Measurements from ENCODE around the gene DOK6. TPM values are rescaled to one million over a fixed set of nuclear protein-coding genes. Genes with fewer than 3 reads are reported as not detected.

The DOK6 gene
- total RNA-seq, 1 donor from 2014 or later = not detected

DNA sequence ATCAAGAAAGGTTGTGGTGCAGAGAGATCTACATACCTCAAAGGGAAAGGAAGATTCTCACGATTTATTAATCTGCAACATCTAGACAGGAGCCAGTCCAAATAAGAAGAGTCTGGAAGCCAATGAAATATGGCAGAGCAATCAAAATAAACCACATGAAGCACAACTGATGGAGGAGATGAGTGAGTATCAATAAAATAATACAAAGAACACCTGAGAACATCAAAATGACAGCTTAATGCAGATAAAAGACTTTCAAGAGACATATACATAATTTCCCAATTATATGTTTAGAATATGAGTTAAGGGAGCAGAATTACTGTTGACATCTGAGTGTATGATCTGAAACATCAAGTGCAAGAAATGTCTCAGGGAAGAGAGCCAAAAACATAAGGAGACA is 12.5 kb upstream of the DOK6 start:
- intact Hi-C loops (cut with DNase I) = no loop called here
- DNase-seq (ENCODE audit: low spot score in 2 of 2) = no peak
- TF ChIP-seq, protein P1, sequence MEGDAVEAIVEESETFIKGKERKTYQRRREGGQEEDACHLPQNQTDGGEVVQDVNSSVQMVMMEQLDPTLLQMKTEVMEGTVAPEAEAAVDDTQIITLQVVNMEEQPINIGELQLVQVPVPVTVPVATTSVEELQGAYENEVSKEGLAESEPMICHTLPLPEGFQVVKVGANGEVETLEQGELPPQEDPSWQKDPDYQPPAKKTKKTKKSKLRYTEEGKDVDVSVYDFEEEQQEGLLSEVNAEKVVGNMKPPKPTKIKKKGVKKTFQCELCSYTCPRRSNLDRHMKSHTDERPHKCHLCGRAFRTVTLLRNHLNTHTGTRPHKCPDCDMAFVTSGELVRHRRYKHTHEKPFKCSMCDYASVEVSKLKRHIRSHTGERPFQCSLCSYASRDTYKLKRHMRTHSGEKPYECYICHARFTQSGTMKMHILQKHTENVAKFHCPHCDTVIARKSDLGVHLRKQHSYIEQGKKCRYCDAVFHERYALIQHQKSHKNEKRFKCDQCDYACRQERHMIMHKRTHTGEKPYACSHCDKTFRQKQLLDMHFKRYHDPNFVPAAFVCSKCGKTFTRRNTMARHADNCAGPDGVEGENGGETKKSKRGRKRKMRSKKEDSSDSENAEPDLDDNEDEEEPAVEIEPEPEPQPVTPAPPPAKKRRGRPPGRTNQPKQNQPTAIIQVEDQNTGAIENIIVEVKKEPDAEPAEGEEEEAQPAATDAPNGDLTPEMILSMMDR (IDR thresholded peaks at IDR 0.05) = no peak
- Histone ChIP-seq H3K4me3 (no peak overlapping the region), H3K27ac (no peak overlapping the region), H3K9me3 (no peaks in the 10 kb centered on the region), H3K36me3 (no peaks in the 10 kb centered on the region), H3K4me1 (no peaks in the 10 kb centered on the region), H3K27me3 (no peaks in the 10 kb centered on the region)

DNA sequence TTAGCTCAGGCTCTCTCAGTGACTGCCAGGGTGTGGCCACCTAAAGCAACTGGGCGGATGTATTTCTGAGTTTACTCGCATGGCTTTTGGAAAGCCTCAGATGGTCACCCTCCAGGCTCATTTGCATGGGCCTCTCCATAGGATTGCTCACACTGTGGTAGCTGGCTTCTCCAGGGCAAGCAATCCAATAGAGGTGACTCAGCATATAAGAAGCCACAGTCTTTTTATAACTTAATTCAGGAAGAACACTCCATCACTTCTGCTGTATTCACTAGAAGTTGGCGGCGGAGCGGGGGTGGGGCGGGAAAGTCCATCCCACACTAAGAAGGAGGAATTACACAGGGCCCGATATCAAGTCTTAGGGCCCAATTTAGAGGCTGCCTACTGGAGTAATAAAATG is 3.6 kb upstream of the DOK6 start:
- intact Hi-C loops (cut with DNase I) = no loop called here
- H3K27me3 ChIP-seq = no peaks in the 10 kb centered on the region

DNA sequence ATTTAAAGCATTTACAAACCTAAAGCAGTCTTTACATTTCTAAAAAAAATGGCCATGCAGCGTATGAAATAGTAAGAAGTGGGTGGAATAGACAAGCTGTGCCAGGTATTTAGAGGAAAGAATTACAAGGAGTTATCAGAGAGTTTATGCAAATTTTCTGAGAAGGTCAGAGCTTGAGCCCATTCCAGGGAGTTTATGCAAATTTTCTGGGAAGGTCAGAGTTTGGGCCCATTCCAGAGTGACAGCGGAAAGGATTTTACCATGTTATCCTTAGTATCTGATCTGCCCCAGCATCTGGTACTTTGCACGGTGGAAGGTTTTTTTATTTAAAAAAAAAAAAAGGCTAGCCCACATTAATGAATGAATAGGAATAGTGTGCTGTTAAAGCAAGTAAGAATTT is 1.4 kb upstream of the DOK6 start:
- Histone ChIP-seq H3K36me3 (no peaks in the 10 kb centered on the region), H3K9me3 (no peaks in the 10 kb centered on the region), H3K4me1 (no peaks in the 10 kb centered on the region), H3K27me3 (no peaks in the 10 kb centered on the region), H3K4me3 (no peak overlapping the region), H3K27ac (no peak overlapping the region)
- TF ChIP-seq, protein P1 (IDR thresholded peaks at IDR 0.05) = no peak
- intact Hi-C loops (cut with DNase I) = no loop called here
- DNase-seq (ENCODE audit: low spot score in 2 of 2) = no peak

More for the DNA sequence above, 3.6 kb upstream of the DOK6 start:
- no peaks in the 10 kb centered on the region for H3K36me3 ChIP-seq
- no peaks in the 10 kb centered on the region for H3K9me3 ChIP-seq
- TF ChIP-seq, protein P1 (IDR thresholded peaks at IDR 0.05) = no peak
- no peaks in the 10 kb centered on the region for H3K4me1 ChIP-seq
- no peak overlapping the region for H3K27ac ChIP-seq
- no peak overlapping the region for H3K4me3 ChIP-seq
- DNase-seq (ENCODE audit: low spot score in 2 of 2) = no peak

DNA sequence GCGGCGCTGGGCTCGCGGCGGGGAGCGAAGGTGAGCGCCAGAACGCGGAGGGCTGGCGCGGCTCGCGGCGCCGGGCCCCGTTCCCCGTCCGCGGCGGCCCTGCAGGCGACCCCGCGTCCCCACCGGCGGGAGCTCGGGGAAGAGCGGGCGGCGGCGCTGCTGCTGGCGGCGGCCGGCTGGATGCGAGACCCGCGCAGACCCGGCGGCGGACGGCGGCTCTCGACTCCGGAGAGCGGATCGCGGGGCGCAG is 213 bp downstream of the DOK6 start:
- intact Hi-C loops (cut with DNase I) = no loop called here
- Histone ChIP-seq H3K4me3 (peak overlapping the region; percentile 53 to 94), H3K27ac (peak overlapping the region in 1 of 2 donors; percentile 71), H3K4me1 (no peaks in the 10 kb centered on the region), H3K36me3 (no peaks in the 10 kb centered on the region), H3K9me3 (no peaks in the 10 kb centered on the region), H3K27me3 (no peaks in the 10 kb centered on the region)
- TF ChIP-seq, protein P1 (IDR thresholded peaks at IDR 0.05) = no peak
- no peak for DNase-seq (ENCODE audit: low spot score in 2 of 2)

DNA sequence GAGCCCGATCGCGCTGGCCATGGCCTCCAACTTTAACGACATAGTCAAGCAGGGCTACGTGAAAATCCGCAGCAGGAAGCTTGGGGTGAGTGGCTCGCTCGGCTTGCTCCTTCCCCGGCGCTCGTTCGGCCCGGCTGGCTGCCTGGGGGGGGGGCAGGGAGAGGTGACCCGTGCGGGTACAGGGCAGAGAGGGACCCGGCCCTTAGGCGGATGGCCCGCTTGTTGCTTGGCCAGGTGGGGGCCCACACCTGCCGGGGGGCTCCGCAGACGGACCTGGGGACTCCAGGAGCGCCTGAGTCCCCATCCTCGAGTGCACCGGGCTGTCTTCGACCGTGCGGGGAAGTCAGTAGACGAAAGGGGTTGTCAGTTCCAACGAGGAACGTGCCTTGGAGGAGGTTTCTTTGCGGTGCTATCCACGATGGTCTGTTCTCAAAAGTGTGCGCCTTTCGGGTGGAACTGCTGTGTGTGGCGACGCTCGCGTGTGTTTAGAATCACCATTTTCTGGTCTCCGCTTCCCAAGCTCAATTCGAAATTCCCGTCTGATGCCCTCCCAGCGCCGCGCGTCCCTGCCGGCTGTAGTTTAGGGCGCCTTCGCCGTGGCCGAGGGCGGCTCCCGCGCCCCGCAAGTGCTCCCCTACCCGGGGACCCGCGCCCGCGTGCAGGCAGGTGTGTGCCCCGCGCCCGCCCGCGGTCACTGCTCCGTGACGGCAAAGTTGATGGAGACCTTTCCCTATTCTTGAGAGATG is 711 bp downstream of the DOK6 start:
- H3K4me1 ChIP-seq = no peaks in the 10 kb centered on the region
- no peaks in the 10 kb centered on the region for H3K9me3 ChIP-seq
- peak overlapping the region in 1 of 2 donors; percentile 71 for H3K27ac ChIP-seq
- intact Hi-C loops (cut with DNase I) = no loop called here
- no peaks in the 10 kb centered on the region for H3K27me3 ChIP-seq
- H3K36me3 ChIP-seq = no peaks in the 10 kb centered on the region
- peak overlapping the region; percentile 53 to 94 for H3K4me3 ChIP-seq
- TF ChIP-seq, protein P1 (IDR thresholded peaks at IDR 0.05) = no peak
- no peak for DNase-seq (ENCODE audit: low spot score in 2 of 2)
